NB4 (cell line): ENCODE data around the gene TTPAL.

ENCODE experiments used
- POLR2A ChIP-seq: IDR thresholded peaks from 2 replicates; pipeline ENCODE4 v1.6.1; 2011; ENCODE audit warnings: mild to moderate bottlenecking; ENCODE audit not compliant: insufficient read length; ENCODE audit errors: extremely low read depth
- TF ChIP-seq, protein P1 (sequence below): IDR thresholded peaks from one replicate; pipeline ENCODE4 v1.5.1; 2012; ENCODE audit warnings: low read depth, low read length

DNA sequence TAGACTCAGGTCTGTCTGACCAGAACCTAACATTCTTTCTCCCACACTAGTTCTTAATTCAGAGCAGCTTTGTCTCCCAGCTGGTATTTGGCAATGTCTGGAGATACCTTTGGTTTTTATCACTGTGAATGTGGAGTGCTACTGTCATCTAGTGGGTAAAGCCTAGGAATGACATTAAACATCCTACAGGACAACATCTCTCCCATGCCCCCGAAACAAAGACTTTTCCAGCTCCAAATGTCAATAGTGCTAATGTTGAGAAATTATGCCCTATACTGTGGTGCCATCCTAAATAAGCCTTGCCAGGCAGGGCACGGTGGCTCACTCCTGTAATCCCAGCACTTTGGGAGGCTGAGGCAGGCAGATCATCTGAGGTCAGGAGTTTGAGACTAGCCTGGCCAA is 4.2 kb upstream of the TTPAL start:
- TF ChIP-seq, protein P1, sequence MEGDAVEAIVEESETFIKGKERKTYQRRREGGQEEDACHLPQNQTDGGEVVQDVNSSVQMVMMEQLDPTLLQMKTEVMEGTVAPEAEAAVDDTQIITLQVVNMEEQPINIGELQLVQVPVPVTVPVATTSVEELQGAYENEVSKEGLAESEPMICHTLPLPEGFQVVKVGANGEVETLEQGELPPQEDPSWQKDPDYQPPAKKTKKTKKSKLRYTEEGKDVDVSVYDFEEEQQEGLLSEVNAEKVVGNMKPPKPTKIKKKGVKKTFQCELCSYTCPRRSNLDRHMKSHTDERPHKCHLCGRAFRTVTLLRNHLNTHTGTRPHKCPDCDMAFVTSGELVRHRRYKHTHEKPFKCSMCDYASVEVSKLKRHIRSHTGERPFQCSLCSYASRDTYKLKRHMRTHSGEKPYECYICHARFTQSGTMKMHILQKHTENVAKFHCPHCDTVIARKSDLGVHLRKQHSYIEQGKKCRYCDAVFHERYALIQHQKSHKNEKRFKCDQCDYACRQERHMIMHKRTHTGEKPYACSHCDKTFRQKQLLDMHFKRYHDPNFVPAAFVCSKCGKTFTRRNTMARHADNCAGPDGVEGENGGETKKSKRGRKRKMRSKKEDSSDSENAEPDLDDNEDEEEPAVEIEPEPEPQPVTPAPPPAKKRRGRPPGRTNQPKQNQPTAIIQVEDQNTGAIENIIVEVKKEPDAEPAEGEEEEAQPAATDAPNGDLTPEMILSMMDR = peak; percentile 12
- TF ChIP-seq POLR2A = no peak
